Ovary (tissue), 3 donors: Measurements from ENCODE around the gene TMEFF2.

Experiments used
- POLR2A ChIP-seq: fragments of 450-650 bp; IDR thresholded peaks from one replicate; pipeline ENCODE4 v1.6.1; 2017; ENCODE audit warnings: antibody characterized with exemption, mild to moderate bottlenecking, moderate library complexity
- TF ChIP-seq, protein P1 (sequence below), 3 donors: fragments of 450-650 bp in 2 of 3; fragments of 200-600 bp in 1 of 3; IDR thresholded peaks; one replicate each; pipeline versions ENCODE4 v1.5.1 to v1.8.0; 2016 to 2022; ENCODE audit warnings: antibody characterized with exemption in 3 of 3, mild to moderate bottlenecking in 1 of 3
- donor health status: DM: no; HTN: no; CAD: no.

GRCh38 chr2:191927991-191928390 is 266.7 kb downstream of the TMEFF2 start:
- TF ChIP-seq POLR2A: no peak
- TF ChIP-seq, protein P1, sequence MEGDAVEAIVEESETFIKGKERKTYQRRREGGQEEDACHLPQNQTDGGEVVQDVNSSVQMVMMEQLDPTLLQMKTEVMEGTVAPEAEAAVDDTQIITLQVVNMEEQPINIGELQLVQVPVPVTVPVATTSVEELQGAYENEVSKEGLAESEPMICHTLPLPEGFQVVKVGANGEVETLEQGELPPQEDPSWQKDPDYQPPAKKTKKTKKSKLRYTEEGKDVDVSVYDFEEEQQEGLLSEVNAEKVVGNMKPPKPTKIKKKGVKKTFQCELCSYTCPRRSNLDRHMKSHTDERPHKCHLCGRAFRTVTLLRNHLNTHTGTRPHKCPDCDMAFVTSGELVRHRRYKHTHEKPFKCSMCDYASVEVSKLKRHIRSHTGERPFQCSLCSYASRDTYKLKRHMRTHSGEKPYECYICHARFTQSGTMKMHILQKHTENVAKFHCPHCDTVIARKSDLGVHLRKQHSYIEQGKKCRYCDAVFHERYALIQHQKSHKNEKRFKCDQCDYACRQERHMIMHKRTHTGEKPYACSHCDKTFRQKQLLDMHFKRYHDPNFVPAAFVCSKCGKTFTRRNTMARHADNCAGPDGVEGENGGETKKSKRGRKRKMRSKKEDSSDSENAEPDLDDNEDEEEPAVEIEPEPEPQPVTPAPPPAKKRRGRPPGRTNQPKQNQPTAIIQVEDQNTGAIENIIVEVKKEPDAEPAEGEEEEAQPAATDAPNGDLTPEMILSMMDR (IDR thresholded peaks at IDR 0.05): no peak
